ENCODE data around the gene FAM107B. TPM values are rescaled to one million over a fixed set of nuclear protein-coding genes. Genes with fewer than 3 reads are reported as not detected.

The FAM107B gene
- total and polyA plus RNA-seq, 4 donors = 24.9 to 58.1 (median 30.9) TPM

GRCh38 chr10:14481752-14482151 lies 292.9 kb downstream of the FAM107B start (continued):
- TF ChIP-seq TAF1 (conservative IDR thresholded peaks at IDR 0.05) = no peak

GRCh38 chr10:14481014-14481413 lies 293.7 kb downstream of the FAM107B start:
- WGBS = 89% methylated on average over 4 of the region's 4 CpGs
- DNase-seq (ENCODE audit: low spot score) = no peak
- H3K9ac ChIP-seq (ENCODE audit: low read depth in 1 of 2, low read length in 2 of 2) = no peak overlapping the region
- H3K27me3 ChIP-seq (ENCODE audit: control insufficient read depth in 4 of 4, insufficient read depth in 4 of 4, low read length in 3 of 4) = no peaks in the 10 kb centered on the region
- no peaks in the 10 kb centered on the region for H3K36me3 ChIP-seq (ENCODE audit: control insufficient read depth in 4 of 4, insufficient read depth in 3 of 4, low read depth in 1 of 4, low read length in 3 of 4)
- H3K4me3 ChIP-seq (ENCODE audit: low read depth in 1 of 3, low read length in 3 of 3) = no peak overlapping the region
- H3K27ac ChIP-seq (ENCODE audit: low read depth in 1 of 2, low read length in 2 of 2) = no peak overlapping the region
- no peaks in the 10 kb centered on the region for H3K9me3 ChIP-seq (ENCODE audit: control insufficient read depth in 4 of 4, low read length in 3 of 4)
- TF ChIP-seq GABPA (IDR thresholded peaks at IDR 0.05 in 1 of 2, conservative IDR thresholded peaks at IDR 0.05 in 1 of 2) = no peak
- no peak for TF ChIP-seq RAD21 (IDR thresholded peaks at IDR 0.05)
- no peak for TF ChIP-seq EGR1 (IDR thresholded peaks at IDR 0.05; ENCODE audit: low read depth in 2 of 2)
- TF ChIP-seq HNF4A (conservative IDR thresholded peaks at IDR 0.05) = no peak
- no peak for TF ChIP-seq MAX (IDR thresholded peaks at IDR 0.05)
- TF ChIP-seq FOXA1 (IDR thresholded peaks at IDR 0.05) = no peak
- TF ChIP-seq CTCF (IDR thresholded peaks at IDR 0.05; ENCODE audit: low read depth, low read length, missing input control) = no peak
- TF ChIP-seq NR2F2 (IDR thresholded peaks at IDR 0.05) = no peak
- no peak for TF ChIP-seq ATF3 (IDR thresholded peaks at IDR 0.05)
- no peaks in the 10 kb centered on the region for H3K4me1 ChIP-seq (ENCODE audit: control insufficient read depth in 4 of 4, insufficient read depth in 4 of 4, low read length in 3 of 4)

GRCh38 chr10:14478604-14479003 lies 296.1 kb downstream of the FAM107B start:
- Histone ChIP-seq H3K9ac (ENCODE audit: low read depth in 1 of 2, low read length in 2 of 2) (no peak overlapping the region), H3K9me3 (ENCODE audit: control insufficient read depth in 4 of 4, low read length in 3 of 4) (no peaks in the 10 kb centered on the region), H3K4me1 (ENCODE audit: control insufficient read depth in 4 of 4, insufficient read depth in 4 of 4, low read length in 3 of 4) (no peaks in the 10 kb centered on the region), H3K36me3 (ENCODE audit: control insufficient read depth in 4 of 4, insufficient read depth in 3 of 4, low read depth in 1 of 4, low read length in 3 of 4) (no peaks in the 10 kb centered on the region), H3K27ac (ENCODE audit: low read depth in 1 of 2, low read length in 2 of 2) (no peak overlapping the region), H3K4me3 (ENCODE audit: low read depth in 1 of 3, low read length in 3 of 3) (no peak overlapping the region), H3K27me3 (ENCODE audit: control insufficient read depth in 4 of 4, insufficient read depth in 4 of 4, low read length in 3 of 4) (no peaks in the 10 kb centered on the region)
- DNase-seq (ENCODE audit: low spot score) = no peak
- WGBS = 47% methylated on average over 3 of the region's 3 CpGs
- TF ChIP-seq RAD21 (IDR thresholded peaks at IDR 0.05) (peak; percentile 84 to 88), CTCF (IDR thresholded peaks at IDR 0.05; ENCODE audit: low read depth, low read length, missing input control) (peak; percentile 48), TAF1 (conservative IDR thresholded peaks at IDR 0.05) (no peak), RXRA (IDR thresholded peaks at IDR 0.05) (no peak), SP1 (IDR thresholded peaks at IDR 0.05) (no peak), ZBTB33 (IDR thresholded peaks at IDR 0.05) (no peak), EGR1 (IDR thresholded peaks at IDR 0.05; ENCODE audit: low read depth in 2 of 2) (no peak), ATF3 (IDR thresholded peaks at IDR 0.05) (no peak), FOXA1 (IDR thresholded peaks at IDR 0.05) (no peak)
